ENCODE data around the gene RNF212. TPM values are rescaled to one million over a fixed set of nuclear protein-coding genes. Genes with fewer than 3 reads are reported as not detected.
A peak's percentile ranks its signal among the peaks of the same experiment; 100 is the strongest.
"Not testable (repeated sequence)": the region's sequence is repeated elsewhere in the genome, so short reads cannot be mapped to it uniquely, and the experiment has no call there.

RNF212 gene
- total RNA-seq, 4 donors from 2014 or later, result 1.3 TPM; not detected in 3

DNA sequence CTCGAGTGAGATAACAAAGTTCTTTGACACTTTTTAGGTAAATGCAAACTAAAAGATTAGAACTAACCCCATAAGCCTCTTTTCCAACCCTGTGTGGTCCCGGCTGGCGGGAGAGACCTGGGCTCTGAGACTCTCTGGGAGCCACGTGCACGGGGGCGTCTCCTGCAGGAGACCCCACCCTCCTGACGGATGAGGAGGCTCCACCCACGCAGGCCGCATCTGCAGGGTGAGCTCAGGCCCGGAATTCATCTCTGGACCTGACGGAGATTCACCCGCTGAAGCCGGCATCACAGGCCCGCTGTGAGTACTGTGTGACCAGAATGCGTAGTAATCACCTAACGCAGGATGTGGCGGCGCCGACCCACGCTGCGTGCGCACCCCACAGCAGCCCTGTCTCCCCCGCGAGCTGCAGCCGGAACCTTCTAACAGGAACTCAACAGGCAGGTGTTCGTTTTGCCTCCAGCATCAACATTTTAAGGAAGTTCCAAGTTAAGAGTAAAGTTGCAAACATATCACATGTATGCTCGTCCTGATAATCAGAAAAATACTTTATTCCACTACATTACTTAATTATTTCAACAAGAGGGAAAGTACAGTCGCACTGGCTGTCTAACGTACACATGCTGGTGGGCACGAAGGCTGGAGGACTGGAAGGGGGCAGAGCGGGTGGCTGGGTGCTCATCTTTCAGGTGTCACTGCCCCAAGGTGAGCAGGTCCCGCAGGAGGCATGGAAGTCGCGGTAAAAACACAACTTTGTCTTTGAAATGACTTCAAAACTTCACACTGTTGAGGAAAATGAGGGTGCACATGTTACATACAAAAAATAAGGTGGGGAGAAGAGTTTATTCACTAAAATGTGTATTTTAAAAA is 57.4 kb downstream of the RNF212 start:
- H3K27me3 ChIP-seq, result peaks cover 55 to 63% (median 56%) of the 10 kb centered on the region in 3 donors
- intact Hi-C loops (cut with DNase I; ENCODE audit: low total_unique reads) (no loop called here), in situ Hi-C loops (cut with MboI; ENCODE audit: low sequenced_read_pairs in 4 of 4) (no loop called here)
- DNase-seq (no peak), ATAC-seq (no peak)
- peaks cover 9 to 11% of the 10 kb centered on the region in 2 donors for H3K4me1 ChIP-seq
- H3K4me3 ChIP-seq, result no peak overlapping the region
- no peaks in the 10 kb centered on the region for H3K9me3 ChIP-seq
- H3K36me3 ChIP-seq, result no peaks in the 10 kb centered on the region
- H3K27ac ChIP-seq, result no peak overlapping the region
- TF ChIP-seq POLR2A (IDR thresholded peaks at IDR 0.05), result no peak
- TF ChIP-seq, protein P1, sequence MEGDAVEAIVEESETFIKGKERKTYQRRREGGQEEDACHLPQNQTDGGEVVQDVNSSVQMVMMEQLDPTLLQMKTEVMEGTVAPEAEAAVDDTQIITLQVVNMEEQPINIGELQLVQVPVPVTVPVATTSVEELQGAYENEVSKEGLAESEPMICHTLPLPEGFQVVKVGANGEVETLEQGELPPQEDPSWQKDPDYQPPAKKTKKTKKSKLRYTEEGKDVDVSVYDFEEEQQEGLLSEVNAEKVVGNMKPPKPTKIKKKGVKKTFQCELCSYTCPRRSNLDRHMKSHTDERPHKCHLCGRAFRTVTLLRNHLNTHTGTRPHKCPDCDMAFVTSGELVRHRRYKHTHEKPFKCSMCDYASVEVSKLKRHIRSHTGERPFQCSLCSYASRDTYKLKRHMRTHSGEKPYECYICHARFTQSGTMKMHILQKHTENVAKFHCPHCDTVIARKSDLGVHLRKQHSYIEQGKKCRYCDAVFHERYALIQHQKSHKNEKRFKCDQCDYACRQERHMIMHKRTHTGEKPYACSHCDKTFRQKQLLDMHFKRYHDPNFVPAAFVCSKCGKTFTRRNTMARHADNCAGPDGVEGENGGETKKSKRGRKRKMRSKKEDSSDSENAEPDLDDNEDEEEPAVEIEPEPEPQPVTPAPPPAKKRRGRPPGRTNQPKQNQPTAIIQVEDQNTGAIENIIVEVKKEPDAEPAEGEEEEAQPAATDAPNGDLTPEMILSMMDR (IDR thresholded peaks at IDR 0.05 in 4 of 5, conservative IDR thresholded peaks at IDR 0.05 in 1 of 5), result no peak

DNA sequence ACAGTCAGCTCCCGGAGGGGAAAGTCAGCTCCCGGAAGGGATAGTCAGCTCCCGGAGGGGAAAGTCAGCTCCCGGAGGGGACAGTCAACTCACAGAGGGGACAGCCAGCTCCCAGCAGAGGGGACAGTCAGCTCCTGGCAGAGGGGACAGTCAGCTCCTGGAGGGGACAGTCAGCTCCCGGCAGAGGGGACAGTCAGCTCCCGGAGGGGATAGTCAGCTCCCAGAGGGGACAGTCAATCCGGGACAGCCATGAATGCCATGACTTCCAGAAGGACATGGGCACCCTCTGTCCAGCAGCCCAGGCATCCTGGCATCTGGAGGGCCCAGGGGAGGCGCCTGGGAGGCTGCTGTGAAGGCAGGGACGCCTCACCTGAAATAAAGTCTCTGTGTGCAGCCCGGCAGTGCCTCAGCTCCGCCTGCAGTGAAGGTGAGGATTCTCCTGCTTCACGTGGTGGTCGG is 58.1 kb downstream of the RNF212 start:
- DNase-seq; intact Hi-C loops (cut with DNase I; ENCODE audit: low total_unique reads); ATAC-seq; H3K36me3 ChIP-seq; in situ Hi-C loops (cut with MboI; ENCODE audit: low sequenced_read_pairs in 4 of 4); H3K27ac ChIP-seq; H3K4me3 ChIP-seq; H3K9me3 ChIP-seq: not testable (repeated sequence)
- Histone ChIP-seq H3K4me1 (peaks cover 9 to 11% of the 10 kb centered on the region in 2 donors), H3K27me3 (peaks cover 58 to 66% (median 58%) of the 10 kb centered on the region in 3 donors)

DNA sequence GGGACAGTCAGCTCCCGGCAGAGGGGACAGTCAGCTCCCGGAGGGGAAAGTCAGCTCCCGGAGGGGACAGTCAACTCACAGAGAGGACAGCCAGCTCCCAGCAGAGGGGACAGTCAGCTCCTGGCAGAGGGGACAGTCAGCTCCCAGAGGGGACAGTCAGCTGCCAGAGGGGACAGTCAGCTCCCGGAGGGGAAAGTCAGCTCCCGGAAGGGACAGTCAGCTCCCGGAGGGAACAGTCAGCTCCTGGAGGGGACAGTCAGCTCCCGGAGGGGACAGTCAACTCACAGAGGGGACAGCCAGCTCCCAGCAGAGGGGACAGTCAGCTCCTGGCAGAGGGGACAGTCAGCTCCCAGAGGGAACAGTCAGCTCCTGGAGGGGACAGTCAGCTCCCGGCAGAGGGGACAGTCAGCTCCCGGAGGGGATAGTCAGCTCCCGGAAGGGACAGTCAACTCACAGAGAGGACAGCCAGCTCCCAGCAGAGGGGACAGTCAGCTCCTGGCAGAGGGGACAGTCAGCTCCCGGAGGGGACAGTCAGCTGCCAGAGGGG is 58.6 kb downstream of the RNF212 start:
- DNase-seq; ATAC-seq; H3K36me3 ChIP-seq; H3K4me3 ChIP-seq; intact Hi-C loops (cut with DNase I; ENCODE audit: low total_unique reads); H3K27ac ChIP-seq; H3K9me3 ChIP-seq; in situ Hi-C loops (cut with MboI; ENCODE audit: low sequenced_read_pairs in 4 of 4): not testable (repeated sequence)
- Histone ChIP-seq H3K4me1 (peaks cover 9 to 11% of the 10 kb centered on the region in 2 donors), H3K27me3 (peaks cover 61 to 71% (median 63%) of the 10 kb centered on the region in 3 donors)

DNA sequence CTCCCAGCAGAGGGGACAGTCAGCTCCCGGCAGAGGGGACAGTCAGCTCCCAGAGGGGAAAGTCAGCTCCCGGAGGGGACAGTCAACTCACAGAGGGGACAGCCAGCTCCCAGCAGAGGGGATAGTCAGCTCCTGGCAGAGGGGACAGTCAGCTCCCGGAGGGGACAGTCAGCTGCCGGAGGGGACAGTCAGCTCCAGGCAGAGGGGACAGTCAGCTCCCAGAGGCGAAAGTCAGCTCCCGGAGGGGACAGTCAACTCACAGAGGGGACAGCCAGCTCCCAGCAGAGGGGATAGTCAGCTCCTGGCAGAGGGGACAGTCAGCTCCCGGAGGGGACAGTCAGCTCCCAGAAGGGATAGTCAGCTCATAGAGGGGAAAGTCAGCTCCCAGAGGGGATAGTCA is 59.5 kb downstream of the RNF212 start:
- H3K9me3 ChIP-seq; DNase-seq; in situ Hi-C loops (cut with MboI; ENCODE audit: low sequenced_read_pairs in 4 of 4); H3K27ac ChIP-seq; intact Hi-C loops (cut with DNase I; ENCODE audit: low total_unique reads); ATAC-seq; H3K36me3 ChIP-seq: not testable (repeated sequence)
- Histone ChIP-seq H3K27me3 (peaks cover 57 to 74% (median 70%) of the 10 kb centered on the region in 3 donors), H3K4me1 (peaks cover 9 to 11% of the 10 kb centered on the region in 2 donors), H3K4me3 (peak overlapping the region in 2 of 4 donors; percentile 41 to 42)

DNA sequence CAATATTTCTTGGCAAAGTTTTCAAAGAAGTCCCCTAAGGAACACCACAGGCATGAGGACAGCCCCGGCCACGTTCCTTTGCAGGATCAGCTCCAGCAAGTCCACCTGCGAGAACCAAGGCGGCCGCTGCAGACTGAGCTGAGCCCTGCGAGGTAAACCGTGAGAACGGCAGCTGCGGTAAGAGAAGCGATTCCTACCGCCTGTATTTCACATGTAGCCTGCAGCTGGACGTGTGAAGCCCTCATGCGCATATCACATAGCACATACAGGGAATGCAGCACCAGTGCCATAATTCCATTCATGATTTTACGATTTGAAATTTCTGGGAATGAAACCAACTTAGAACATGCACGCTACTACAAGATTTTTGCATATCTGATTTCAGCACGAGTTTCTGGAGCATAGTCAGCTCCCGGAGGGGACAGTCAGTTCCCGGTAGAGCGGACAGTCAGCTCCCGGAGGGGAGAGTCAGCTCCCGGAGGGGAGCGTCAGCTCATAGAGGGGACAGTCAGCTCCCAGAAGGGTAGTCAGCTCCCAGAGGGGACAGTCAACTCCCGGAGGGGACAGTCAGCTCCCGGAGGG is 60.2 kb downstream of the RNF212 start:
- in situ Hi-C loops (cut with MboI; ENCODE audit: low sequenced_read_pairs in 4 of 4) (no loop called here), intact Hi-C loops (cut with DNase I; ENCODE audit: low total_unique reads) (no loop called here)
- ATAC-seq, result peak; percentile 68
- Histone ChIP-seq H3K36me3 (no peaks in the 10 kb centered on the region), H3K27ac (no peak overlapping the region), H3K27me3 (peaks cover 58 to 75% (median 71%) of the 10 kb centered on the region in 3 donors), H3K9me3 (no peaks in the 10 kb centered on the region), H3K4me1 (peaks cover 9 to 11% of the 10 kb centered on the region in 2 donors), H3K4me3 (peak overlapping the region in 2 of 4 donors; percentile 41 to 42)
- no peak for TF ChIP-seq POLR2A (IDR thresholded peaks at IDR 0.05)
- TF ChIP-seq, protein P1 (IDR thresholded peaks at IDR 0.05 in 4 of 5, conservative IDR thresholded peaks at IDR 0.05 in 1 of 5), result no peak
- peak in 1 of 2 donors; percentile 9 for DNase-seq

DNA sequence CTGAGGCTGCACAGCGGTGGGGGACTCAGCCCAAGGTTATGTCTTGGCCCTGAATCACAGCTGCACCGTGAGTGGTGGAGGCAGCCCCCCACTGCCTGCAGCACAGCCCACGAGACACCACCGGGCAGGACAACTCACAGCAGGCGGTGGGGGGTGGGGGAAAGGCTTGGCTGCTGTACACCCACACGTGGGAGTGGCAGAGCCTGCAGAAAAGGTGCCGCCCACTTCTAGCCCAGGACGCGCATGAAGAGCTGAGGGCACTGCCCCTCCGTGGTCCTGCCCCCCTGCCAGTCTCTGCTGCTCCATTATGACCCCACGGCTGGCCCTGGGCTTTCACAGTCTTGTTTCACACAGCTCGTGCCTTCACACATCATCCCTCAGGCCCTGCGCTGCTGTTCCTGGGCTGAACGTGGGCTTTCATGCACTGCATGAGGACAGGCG is 61.1 kb downstream of the RNF212 start:
- no peak for ATAC-seq

More for the DNA sequence above, 61.1 kb downstream of the RNF212 start:
- in situ Hi-C loops (cut with MboI; ENCODE audit: low sequenced_read_pairs in 4 of 4) (no loop called here), intact Hi-C loops (cut with DNase I; ENCODE audit: low total_unique reads) (no loop called here)
- no peak overlapping the region for H3K4me3 ChIP-seq
- H3K4me1 ChIP-seq, result peaks cover 9 to 11% of the 10 kb centered on the region in 2 donors
- peak in 1 of 2 donors; percentile 6 for DNase-seq
- H3K27ac ChIP-seq, result no peak overlapping the region
- H3K36me3 ChIP-seq, result no peaks in the 10 kb centered on the region
- H3K9me3 ChIP-seq, result no peaks in the 10 kb centered on the region
- peaks cover 53 to 83% (median 76%) of the 10 kb centered on the region in 3 donors for H3K27me3 ChIP-seq
- TF ChIP-seq, protein P1 (IDR thresholded peaks at IDR 0.05 in 4 of 5, conservative IDR thresholded peaks at IDR 0.05 in 1 of 5), result no peak
- TF ChIP-seq POLR2A (IDR thresholded peaks at IDR 0.05), result no peak
